GM10266 (cell line): ENCODE data around the gene CRPPA.

ENCODE experiments used
- DNase-seq: peaks from one replicate; pipeline ENCODE4 v3.0.0; 2012; ENCODE audit errors: extremely low spot score
- TF ChIP-seq, protein P1 (sequence below): IDR thresholded peaks from 2 replicates; pipeline ENCODE4 v1.5.1; 2012; ENCODE audit warnings: mild to moderate bottlenecking, low read depth; ENCODE audit not compliant: control insufficient read depth, insufficient read depth; ENCODE audit errors: missing control alignments

Gene CRPPA

DNA sequence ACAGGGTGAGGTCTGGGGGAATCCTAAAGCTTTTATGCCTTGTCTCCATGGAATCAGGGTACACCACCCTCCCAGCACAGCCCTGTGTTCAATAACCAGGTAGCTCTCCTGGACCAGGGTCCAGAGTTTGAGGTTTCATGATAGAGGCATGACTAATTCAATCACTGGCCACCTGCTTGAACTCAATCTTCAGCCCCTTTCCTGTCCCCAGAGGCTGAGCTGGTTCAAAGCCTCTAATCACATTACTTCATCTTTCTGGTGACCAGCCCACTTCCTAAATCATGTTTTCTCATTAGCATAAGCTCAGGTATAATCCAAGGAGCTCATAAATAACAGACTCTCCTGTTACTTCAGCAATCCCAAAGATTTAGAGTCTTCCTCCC is 20.5 kb downstream of the CRPPA start:
- TF ChIP-seq, protein P1, sequence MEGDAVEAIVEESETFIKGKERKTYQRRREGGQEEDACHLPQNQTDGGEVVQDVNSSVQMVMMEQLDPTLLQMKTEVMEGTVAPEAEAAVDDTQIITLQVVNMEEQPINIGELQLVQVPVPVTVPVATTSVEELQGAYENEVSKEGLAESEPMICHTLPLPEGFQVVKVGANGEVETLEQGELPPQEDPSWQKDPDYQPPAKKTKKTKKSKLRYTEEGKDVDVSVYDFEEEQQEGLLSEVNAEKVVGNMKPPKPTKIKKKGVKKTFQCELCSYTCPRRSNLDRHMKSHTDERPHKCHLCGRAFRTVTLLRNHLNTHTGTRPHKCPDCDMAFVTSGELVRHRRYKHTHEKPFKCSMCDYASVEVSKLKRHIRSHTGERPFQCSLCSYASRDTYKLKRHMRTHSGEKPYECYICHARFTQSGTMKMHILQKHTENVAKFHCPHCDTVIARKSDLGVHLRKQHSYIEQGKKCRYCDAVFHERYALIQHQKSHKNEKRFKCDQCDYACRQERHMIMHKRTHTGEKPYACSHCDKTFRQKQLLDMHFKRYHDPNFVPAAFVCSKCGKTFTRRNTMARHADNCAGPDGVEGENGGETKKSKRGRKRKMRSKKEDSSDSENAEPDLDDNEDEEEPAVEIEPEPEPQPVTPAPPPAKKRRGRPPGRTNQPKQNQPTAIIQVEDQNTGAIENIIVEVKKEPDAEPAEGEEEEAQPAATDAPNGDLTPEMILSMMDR = no peak
- no peak for DNase-seq

DNA sequence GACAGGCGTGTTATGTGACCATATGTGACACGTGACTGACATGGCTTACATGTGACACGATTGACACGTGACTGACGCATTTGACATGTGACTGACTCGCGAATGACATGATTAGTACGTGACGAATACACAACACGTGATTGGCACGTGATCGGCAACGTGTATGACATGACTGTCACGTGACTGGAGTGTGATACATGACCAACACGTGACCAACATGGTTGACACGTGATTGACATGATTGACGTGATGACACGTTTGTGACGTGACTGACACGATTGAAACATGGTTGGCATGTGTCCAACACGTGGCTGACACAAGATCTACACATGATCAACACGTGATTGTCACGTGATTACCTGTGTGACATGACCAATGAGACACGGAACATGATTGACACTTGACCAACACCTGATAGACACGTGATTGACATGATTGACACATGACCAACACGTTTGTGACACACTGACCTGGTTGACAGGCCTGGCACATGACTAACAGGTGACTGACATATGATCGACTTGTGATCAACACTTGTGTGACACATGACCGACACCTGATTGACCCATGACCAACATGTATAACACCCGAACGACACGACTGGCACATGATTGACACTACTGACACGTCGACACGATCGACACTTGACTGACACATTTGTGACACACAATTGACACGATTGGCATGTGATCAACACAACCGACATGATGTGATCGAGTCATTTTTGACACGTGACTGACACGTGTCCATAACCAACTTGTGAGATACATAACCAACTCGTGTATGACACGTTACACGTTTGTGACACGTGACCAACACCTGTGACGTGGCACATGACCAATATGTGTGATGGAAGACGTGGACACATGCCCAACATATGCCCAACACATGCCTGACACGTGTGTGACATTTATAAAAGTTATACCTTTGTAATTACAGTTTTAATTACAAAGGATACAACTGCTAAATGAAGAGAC is 21.1 kb downstream of the CRPPA start:
- TF ChIP-seq, protein P1 = no peak
- no peak for DNase-seq

DNA sequence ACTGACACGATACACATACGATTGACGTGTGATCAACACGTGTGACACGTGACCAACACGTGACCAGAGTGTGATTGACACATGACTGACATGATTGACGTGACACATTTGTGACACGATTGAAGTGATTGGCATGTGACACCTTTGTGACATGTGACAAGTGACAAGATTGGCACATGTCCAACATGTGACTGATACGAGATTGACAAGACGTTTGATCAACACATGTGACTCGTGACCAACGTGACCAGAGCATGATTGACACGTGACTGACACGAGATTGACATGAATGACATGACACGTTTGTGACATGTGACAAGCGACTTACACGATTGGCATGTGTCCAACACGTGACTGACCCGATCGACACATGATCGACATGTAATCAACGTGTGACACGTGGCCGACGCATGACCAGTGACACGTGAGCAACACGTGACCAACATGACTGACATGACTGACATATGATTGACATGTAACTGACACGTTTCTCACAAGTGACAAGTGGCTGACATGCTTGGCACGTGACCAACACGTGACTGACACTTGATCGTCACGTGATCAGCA is 22.0 kb downstream of the CRPPA start:
- no peak for DNase-seq
- TF ChIP-seq, protein P1 = no peak

DNA sequence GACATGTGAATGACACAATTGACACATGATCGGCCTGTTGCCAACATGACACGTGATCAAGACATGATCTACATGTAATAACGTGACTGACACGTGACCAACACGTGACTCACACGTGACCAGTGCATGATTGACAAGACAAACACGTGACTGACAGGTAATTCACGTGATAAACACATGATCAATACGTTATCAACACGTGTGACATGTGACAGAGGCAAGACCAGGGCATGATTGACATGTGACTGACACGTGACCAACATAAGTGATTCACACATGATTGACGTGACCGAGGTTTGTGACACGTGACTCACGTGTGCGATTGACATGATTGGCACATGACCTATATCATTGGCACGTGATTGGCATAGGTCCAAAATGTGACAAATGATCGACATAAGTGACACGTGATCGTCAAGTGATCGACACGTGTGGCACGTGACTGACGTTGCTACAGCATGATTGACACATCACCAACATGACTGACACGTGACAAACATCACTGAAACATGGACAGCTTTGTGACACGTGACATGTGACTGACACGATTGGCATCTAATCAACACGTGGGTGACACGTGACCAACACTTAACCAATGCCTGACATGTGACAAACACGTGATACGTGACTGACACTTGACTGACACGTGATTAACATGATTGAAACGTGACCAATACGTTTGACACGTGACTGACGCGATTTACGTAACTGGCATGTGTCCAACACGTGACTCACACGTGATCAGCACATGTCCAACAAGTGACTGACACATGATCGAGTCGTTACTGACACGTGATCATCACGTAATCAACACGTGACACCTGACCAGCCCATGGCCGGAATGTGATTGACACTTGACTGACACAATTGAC is 23.0 kb downstream of the CRPPA start:
- TF ChIP-seq, protein P1 = no peak
- no peak for DNase-seq

DNA sequence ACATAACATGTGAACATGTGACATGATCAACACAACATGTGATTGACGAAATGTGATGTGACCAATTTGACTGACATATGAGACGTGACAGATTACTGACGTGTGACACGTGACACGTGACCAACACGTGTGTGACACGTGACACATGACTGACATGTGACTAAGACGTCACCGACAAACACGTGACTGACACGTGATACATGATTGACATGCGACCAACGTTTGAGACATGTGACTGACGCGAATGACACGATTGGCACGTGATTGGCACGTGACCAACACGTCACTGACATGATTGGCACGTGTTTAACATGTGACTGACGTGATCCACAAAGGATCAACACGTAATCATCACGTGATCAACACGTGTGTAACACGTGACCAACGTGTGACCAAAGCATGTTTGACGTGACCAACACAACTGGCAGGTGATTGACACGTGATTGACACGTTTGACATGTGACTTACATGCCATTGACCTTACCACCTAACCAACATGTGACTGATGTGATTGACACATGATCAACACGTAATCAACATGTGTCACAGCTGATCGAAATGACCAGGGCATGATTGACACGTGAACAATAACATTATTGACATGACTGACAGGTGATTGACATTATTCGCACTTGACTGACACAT is 23.7 kb downstream of the CRPPA start:
- no peak for DNase-seq
- TF ChIP-seq, protein P1 = no peak

GRCh38 chr7:16396766-16397500 is 24.4 kb downstream of the CRPPA start:
- no peak for DNase-seq

More at GRCh38 chr7:16396766-16397500, 24.4 kb downstream of the CRPPA start:
- TF ChIP-seq, protein P1 = no peak
